Osteoblast (primary cell): ENCODE data around the gene CARD9. TPM values are rescaled to one million over a fixed set of nuclear protein-coding genes. Genes with fewer than 3 reads are reported as not detected.
"Not testable (repeated sequence)": the region's sequence is repeated elsewhere in the genome, so short reads cannot be mapped to it uniquely, and the experiment has no call there.

ENCODE experiments used
- DNase-seq: peaks from one replicate; pipeline ENCODE4 v3.0.0; 2011; ENCODE audit warnings: low spot score, mixed read lengths; ENCODE audit not compliant: insufficient read length; ENCODE audit errors: missing footprints
- H2AFZ ChIP-seq: 2 replicates; pipeline ENCODE4 v1.6.0; 2011; ENCODE audit warnings: mild to moderate bottlenecking, low read length
- H3K27ac ChIP-seq: 2 replicates; pipeline ENCODE4 v1.5.1; 2011; ENCODE audit warnings: mild to moderate bottlenecking, low read depth, low read length, moderate library complexity
- H3K27me3 ChIP-seq: 2 replicates; pipeline ENCODE4 v1.6.0; 2012; ENCODE audit warnings: mild to moderate bottlenecking, control low read depth, inconsistent platforms, low read length, moderate library complexity; ENCODE audit not compliant: insufficient read depth
- H3K36me3 ChIP-seq: 2 replicates; pipeline ENCODE4 v1.5.1; 2011; ENCODE audit warnings: mild to moderate bottlenecking, low read length, control low read depth, moderate library complexity; ENCODE audit not compliant: insufficient read depth
- H3K4me1 ChIP-seq: 2 replicates; pipeline ENCODE4 v1.5.1; 2011; ENCODE audit warnings: mild to moderate bottlenecking, low read length, control low read depth, moderate library complexity; ENCODE audit not compliant: insufficient read depth
- H3K4me2 ChIP-seq: 2 replicates; pipeline ENCODE4 v1.6.0; 2011; ENCODE audit warnings: mild to moderate bottlenecking, low read length; ENCODE audit not compliant: insufficient read depth
- H3K4me3 ChIP-seq: fragments of 200-600 bp; sonication (generic); 3 replicates; pipeline ENCODE4 v1.5.1; 2012; ENCODE audit warnings: mild to moderate bottlenecking, low read length, inconsistent platforms; ENCODE audit not compliant: insufficient read depth
- H3K79me2 ChIP-seq: 2 replicates; pipeline ENCODE4 v1.6.0; 2012; ENCODE audit warnings: mild to moderate bottlenecking, low read length, control low read depth, inconsistent platforms; ENCODE audit not compliant: insufficient read depth
- H3K9me3 ChIP-seq: 2 replicates; pipeline ENCODE4 v1.5.1; 2011; ENCODE audit warnings: low read depth, low read length, control low read depth
- H4K20me1 ChIP-seq: 2 replicates; pipeline ENCODE4 v1.6.0; 2012; ENCODE audit warnings: mild to moderate bottlenecking, low read length, control low read depth; ENCODE audit not compliant: insufficient read depth
- CTCF ChIP-seq: IDR thresholded peaks from 2 replicates; pipeline ENCODE4 v1.5.1; 2011; ENCODE audit warnings: mild to moderate bottlenecking, low read depth, low read length, moderate library complexity; ENCODE audit errors: extremely low read depth
- total RNA-seq: library from RNA; depleted of rRNA; stranded (reverse); fragments of >200 nt; gene quantifications from 2 replicates; pipeline ENCODE4 v1.2.3, GENCODE V29; 2012

The CARD9 gene
- total RNA-seq, 1 donor, result 5.1 TPM

- H3K4me1 ChIP-seq, H3K27me3 ChIP-seq, H3K9me3 ChIP-seq, H4K20me1 ChIP-seq, H3K27ac ChIP-seq, H3K4me3 ChIP-seq, H2AFZ ChIP-seq, H3K4me2 ChIP-seq, DNase-seq: not testable (repeated sequence)
- Histone ChIP-seq H3K79me2 (peaks cover 27% of the 10 kb centered on the region), H3K36me3 (peaks cover 55% of the 10 kb centered on the region)
These were observed 32.4 kb upstream of the CARD9 start for GRCh38 chr9:136405904-136406303.

- Histone ChIP-seq H4K20me1 (no peaks in the 10 kb centered on the region), H3K79me2 (peaks cover 23% of the 10 kb centered on the region), H3K27me3 (no peaks in the 10 kb centered on the region), H3K4me1 (peaks cover 12% of the 10 kb centered on the region), H3K27ac (no peak overlapping the region), H3K4me2 (no peak overlapping the region), H2AFZ (no peak overlapping the region), H3K36me3 (peaks cover 55% of the 10 kb centered on the region), H3K4me3 (no peak overlapping the region), H3K9me3 (no peaks in the 10 kb centered on the region)
- no peak for DNase-seq
- no peak for TF ChIP-seq CTCF
These were observed 32.0 kb upstream of the CARD9 start for GRCh38 chr9:136405481-136405880.

- peaks cover 12% of the 10 kb centered on the region for H3K4me1 ChIP-seq
- H4K20me1 ChIP-seq, result no peaks in the 10 kb centered on the region
- H3K36me3 ChIP-seq, result peaks cover 55% of the 10 kb centered on the region
- no peaks in the 10 kb centered on the region for H3K27me3 ChIP-seq
- no peak overlapping the region for H3K27ac ChIP-seq
- no peak overlapping the region for H3K4me3 ChIP-seq
- no peak for DNase-seq
- H2AFZ ChIP-seq, result no peak overlapping the region
- H3K4me2 ChIP-seq, result no peak overlapping the region
- no peaks in the 10 kb centered on the region for H3K9me3 ChIP-seq
- no peak for TF ChIP-seq CTCF
- peaks cover 20% of the 10 kb centered on the region for H3K79me2 ChIP-seq
These were observed 31.3 kb upstream of the CARD9 start for GRCh38 chr9:136404801-136405136.

GRCh38 chr9:136403915-136404800 is 30.7 kb upstream of the CARD9 start:
- Histone ChIP-seq H3K36me3 (peaks cover 55% of the 10 kb centered on the region), H2AFZ (no peak overlapping the region), H3K4me3 (no peak overlapping the region), H4K20me1 (peaks cover 4% of the 10 kb centered on the region), H3K9me3 (no peaks in the 10 kb centered on the region), H3K4me1 (peaks cover 7% of the 10 kb centered on the region), H3K27me3 (no peaks in the 10 kb centered on the region), H3K27ac (no peak overlapping the region), H3K79me2 (peaks cover 21% of the 10 kb centered on the region), H3K4me2 (no peak overlapping the region)
- DNase-seq, result no peak
- no peak for TF ChIP-seq CTCF
